ENCODE measurements around the gene RPS6KA3.

The RPS6KA3 gene

DNA sequence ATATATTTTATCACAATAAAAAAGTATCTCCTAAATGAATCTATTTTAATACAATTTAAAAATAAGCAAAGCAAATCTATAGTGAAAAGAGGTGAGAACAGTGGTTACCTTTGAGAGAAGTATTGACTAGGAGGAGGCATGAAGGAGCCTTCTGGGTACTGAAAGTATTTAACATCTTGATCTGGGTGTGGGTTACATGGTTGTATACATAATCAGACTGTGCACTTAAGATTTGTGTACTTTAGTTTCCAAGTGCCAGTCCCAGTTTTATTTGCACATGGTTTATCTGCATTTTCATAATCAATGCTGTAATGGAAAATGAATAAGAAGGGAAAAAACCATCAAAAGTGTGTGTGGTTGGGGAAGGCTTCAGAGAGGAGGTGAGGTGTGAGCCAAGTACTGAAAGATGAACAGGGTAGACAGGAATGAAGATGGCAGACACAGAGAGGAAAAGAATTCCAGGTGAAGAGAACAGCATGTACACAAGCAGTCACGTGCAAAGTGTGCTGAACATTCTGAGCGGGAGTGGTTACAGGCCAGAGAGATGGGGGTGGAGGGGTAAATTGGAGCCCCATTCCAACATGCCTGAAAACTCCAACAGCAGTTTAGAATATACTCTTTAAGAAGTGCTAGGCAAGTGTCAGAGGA lies 164.7 kb downstream of the RPS6KA3 start:
- no peak for DNase-seq (ENCODE audit: low read depth, low spot score)
